ENCODE results near the gene INPP5B.
A peak's percentile ranks its signal among the peaks of the same experiment; 100 is the strongest.

INPP5B gene

GRCh38 chr1:37866491-37866890 is 80.4 kb downstream of the INPP5B start:
- DNase-seq: no peak

- DNase-seq: no peak
Measured at GRCh38 chr1:37865348-37866120, 81.3 kb downstream of the INPP5B start.

- DNase-seq: no peak
Measured at GRCh38 chr1:37862330-37862729, 84.5 kb downstream of the INPP5B start.

GRCh38 chr1:37861151-37861550 is 85.7 kb downstream of the INPP5B start:
- no peak for DNase-seq

- no peak for DNase-seq
Measured at GRCh38 chr1:37860346-37860666, 86.5 kb downstream of the INPP5B start.

GRCh38 chr1:37859507-37860345 is 87.1 kb downstream of the INPP5B start, which contains the start of gene MTF1:
MTF1 (minus strand) TSS chr1:37859592; CDS start chr1:37857658, 1,934 bp downstream.
- peak; percentile 74 for DNase-seq

- no peak for DNase-seq
Measured at GRCh38 chr1:37858931-37859506, 87.8 kb downstream of the INPP5B start.

- DNase-seq: no peak
Measured at GRCh38 chr1:37854406-37854805, 92.4 kb downstream of the INPP5B start.

GRCh38 chr1:37853157-37853556 is 93.7 kb downstream of the INPP5B start:
- no peak for DNase-seq

GRCh38 chr1:37851782-37852210 is 95.1 kb downstream of the INPP5B start:
- no peak for DNase-seq

GRCh38 chr1:37851262-37851661 is 95.6 kb downstream of the INPP5B start:
- no peak for DNase-seq

GRCh38 chr1:37850352-37850955 is 96.4 kb downstream of the INPP5B start:
- DNase-seq: no peak

GRCh38 chr1:37849480-37849879 is 97.4 kb downstream of the INPP5B start:
- no peak for DNase-seq

- DNase-seq: no peak
Measured at GRCh38 chr1:37846647-37847339, 100.1 kb downstream of the INPP5B start.

GRCh38 chr1:37845786-37846185 is 101.1 kb downstream of the INPP5B start:
- no peak for DNase-seq

- DNase-seq: no peak
Measured at GRCh38 chr1:37845049-37845646, 101.7 kb downstream of the INPP5B start.

GRCh38 chr1:37844536-37844935 is 102.3 kb downstream of the INPP5B start:
- DNase-seq: no peak

- DNase-seq: no peak
Measured at GRCh38 chr1:37841652-37842051, 105.2 kb downstream of the INPP5B start.

GRCh38 chr1:37840711-37841110 is 106.1 kb downstream of the INPP5B start:
- DNase-seq: no peak

- no peak for DNase-seq
Measured at GRCh38 chr1:37839676-37840075, 107.2 kb downstream of the INPP5B start.

GRCh38 chr1:37836788-37837187 is 110.1 kb downstream of the INPP5B start:
- DNase-seq: no peak

GRCh38 chr1:37831809-37832208 is 115.0 kb downstream of the INPP5B start:
- no peak for DNase-seq
